ENCODE data around the gene TECR.
"Not testable (repeated sequence)": the region's sequence is repeated elsewhere in the genome, so short reads cannot be mapped to it uniquely, and the experiment has no call there.

TECR gene

GRCh38 chr19:14540741-14541525 is 11.5 kb downstream of the TECR start:
- no peak for TF ChIP-seq CTCF (IDR thresholded peaks at IDR 0.05)
- DNase-seq (ENCODE audit: low spot score): no peak
- Histone ChIP-seq H3K4me3 (no peak overlapping the region), H3K27ac (no peak overlapping the region)

DNA sequence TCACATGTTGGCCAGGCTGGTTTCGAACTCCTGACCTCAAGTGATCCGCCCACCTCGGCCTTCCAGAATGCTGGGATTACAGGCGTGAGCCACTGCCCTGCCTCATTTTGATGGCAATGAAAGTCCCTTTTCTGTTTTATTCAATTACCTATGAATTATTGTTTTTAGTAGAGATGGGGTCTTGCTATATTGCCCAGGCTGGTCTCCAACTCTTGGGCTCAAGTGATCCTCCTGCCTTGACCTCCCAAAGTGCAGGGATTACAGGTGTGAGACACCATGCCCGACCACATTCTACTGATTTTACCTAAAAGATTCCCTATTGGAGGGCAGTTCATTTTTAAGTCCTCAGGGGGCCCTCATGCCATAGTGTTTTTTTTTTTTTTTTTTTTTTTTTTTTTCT is 12.6 kb downstream of the TECR start:
- H3K27ac ChIP-seq; H3K4me3 ChIP-seq; DNase-seq (ENCODE audit: low spot score): not testable (repeated sequence)

DNA sequence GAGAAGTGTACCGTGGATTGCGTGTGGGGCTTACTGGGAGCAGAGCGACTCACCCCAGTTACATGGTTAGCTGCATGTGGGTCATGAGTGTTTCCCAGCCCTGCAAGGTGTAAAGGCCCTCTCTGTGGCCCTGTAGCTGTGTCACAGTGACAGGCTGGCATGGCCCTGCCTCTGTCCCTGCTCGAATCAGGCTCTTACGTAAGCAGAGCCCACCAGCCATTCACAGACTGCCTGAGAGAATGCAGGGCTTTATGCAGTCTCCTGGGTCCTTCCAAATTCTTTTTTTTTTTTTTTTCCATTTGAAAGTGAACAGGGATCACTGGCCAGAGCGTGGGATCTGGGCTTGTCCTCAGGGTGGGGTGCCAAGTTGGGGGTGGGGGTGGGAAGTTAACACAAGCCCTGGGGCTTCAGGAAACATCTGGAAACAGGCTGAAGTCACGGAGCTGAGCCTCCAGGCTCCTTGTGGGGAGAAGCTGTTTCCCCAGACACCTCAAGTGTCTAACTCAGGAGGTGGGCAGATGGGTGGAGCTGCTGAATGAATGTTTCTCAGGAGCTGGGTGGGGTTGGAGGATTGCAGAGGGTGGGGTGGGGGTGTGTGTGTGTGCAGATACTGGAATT is 13.4 kb downstream of the TECR start:
- H3K4me3 ChIP-seq: no peak overlapping the region
- DNase-seq (ENCODE audit: low spot score): no peak
- TF ChIP-seq CTCF (IDR thresholded peaks at IDR 0.05): no peak
- no peak overlapping the region for H3K27ac ChIP-seq

DNA sequence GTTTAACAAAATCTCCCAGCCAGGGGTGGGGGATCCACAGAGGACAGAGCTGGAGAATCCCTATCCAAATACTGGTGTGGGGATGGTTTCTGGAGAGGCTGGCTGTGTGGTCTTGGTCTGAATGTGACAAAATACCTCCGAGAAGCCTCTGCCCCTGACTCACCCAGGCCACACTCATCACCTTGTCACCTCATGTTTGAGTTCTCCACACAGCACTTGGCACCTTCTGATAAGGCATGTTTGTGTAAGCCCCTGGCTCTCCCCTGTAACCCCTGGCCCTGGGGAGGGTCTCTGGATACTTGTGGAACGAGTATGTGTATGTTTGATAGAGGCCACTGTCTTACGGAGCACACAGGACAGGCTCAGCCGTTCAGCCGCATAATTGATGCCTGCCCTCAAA is 14.7 kb downstream of the TECR start:
- TF ChIP-seq CTCF (IDR thresholded peaks at IDR 0.05): no peak
- no peak overlapping the region for H3K27ac ChIP-seq
- DNase-seq (ENCODE audit: low spot score): no peak
- no peak overlapping the region for H3K4me3 ChIP-seq

- TF ChIP-seq CTCF (IDR thresholded peaks at IDR 0.05): no peak
- Histone ChIP-seq H3K27ac (no peak overlapping the region), H3K4me3 (no peak overlapping the region)
- no peak for DNase-seq (ENCODE audit: low spot score)
Measured at GRCh38 chr19:14544977-14545715, 15.8 kb downstream of the TECR start.

DNA sequence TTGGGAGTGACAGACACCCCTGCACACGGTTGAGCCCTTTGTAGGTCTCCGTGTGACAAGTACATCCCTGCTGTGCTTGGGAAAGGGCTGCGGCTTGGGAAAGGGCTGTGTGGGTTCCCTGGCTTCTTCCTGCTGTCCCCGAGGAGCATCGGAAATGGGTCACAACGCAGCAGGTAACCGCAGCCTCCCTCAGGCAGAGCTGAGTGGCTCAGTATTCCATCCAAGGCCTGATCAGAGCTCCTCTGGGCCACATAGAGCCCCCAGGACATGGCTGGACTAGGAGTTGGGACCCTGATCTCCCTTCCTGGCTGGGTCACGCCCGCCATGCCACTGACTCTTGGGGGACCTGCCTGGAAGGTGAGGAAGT is 16.3 kb downstream of the TECR start:
- H3K27ac ChIP-seq: no peak overlapping the region

More for the DNA sequence above, 16.3 kb downstream of the TECR start:
- H3K4me3 ChIP-seq: no peak overlapping the region
- DNase-seq (ENCODE audit: low spot score): no peak
- no peak for TF ChIP-seq CTCF (IDR thresholded peaks at IDR 0.05)

All from coronary artery (tissue), 2 donors.